ENCODE results near the gene GOLIM4. TPM values are rescaled to one million over a fixed set of nuclear protein-coding genes. Genes with fewer than 3 reads are reported as not detected.

GOLIM4 gene
- total RNA-seq, 3 donors from 2014 or later (not counting 1 experiment from before 2014, with no cell fraction given): 13.7 to 17.9 (median 17.9) TPM

DNA sequence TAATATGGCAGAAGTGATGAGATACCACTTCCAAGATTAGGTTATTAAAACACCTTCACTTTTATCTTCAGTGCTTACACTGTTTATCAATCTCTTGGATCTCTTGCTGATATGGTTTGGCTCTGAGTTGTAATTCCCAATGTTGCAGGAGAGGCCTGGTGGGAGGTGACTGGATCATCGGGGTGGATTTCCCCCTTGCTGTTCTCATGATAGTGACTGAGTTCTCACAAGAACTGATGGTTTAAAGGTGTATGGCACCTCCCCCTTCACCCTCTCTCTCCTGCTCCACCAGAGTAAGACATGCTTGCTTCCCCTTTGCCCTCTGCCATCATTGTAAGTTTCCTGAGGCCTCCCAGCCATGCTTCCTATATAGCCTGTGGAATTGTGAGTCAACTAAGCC is 11.8 kb downstream of the GOLIM4 start:
- Histone ChIP-seq H3K27me3 (ENCODE audit: control insufficient read depth, insufficient read depth, low read length) (no peaks in the 10 kb centered on the region), H3K4me1 (ENCODE audit: control insufficient read depth, insufficient read depth, low read length) (no peaks in the 10 kb centered on the region), H3K36me3 (ENCODE audit: control insufficient read depth, insufficient read depth, low read length) (no peaks in the 10 kb centered on the region), H3K9me3 (ENCODE audit: control insufficient read depth, insufficient read depth, low read length) (no peaks in the 10 kb centered on the region), H3K27ac (ENCODE audit: low read length) (no peak overlapping the region), H3K4me3 (ENCODE audit: low read length) (no peak overlapping the region)
- H3K36me3 Mint-ChIP-seq: no peaks in the 10 kb centered on the region
- no peak overlapping the region for H3K4me3 Mint-ChIP-seq
- no peaks in the 10 kb centered on the region for H3K9me3 Mint-ChIP-seq
- WGBS (ENCODE audit: insufficient coverage): no CpG with 5 or more reads among the region's 1 CpG
- ATAC-seq (no peak), DNase-seq (no peak)
- H3K4me1 Mint-ChIP-seq: peaks cover 37 to 40% of the 10 kb centered on the region in 2 donors
- H3K27ac Mint-ChIP-seq: no peak overlapping the region
- H3K27me3 Mint-ChIP-seq (ENCODE audit: low read depth in 2 of 2): no peaks in the 10 kb centered on the region
- TF ChIP-seq, protein P1, sequence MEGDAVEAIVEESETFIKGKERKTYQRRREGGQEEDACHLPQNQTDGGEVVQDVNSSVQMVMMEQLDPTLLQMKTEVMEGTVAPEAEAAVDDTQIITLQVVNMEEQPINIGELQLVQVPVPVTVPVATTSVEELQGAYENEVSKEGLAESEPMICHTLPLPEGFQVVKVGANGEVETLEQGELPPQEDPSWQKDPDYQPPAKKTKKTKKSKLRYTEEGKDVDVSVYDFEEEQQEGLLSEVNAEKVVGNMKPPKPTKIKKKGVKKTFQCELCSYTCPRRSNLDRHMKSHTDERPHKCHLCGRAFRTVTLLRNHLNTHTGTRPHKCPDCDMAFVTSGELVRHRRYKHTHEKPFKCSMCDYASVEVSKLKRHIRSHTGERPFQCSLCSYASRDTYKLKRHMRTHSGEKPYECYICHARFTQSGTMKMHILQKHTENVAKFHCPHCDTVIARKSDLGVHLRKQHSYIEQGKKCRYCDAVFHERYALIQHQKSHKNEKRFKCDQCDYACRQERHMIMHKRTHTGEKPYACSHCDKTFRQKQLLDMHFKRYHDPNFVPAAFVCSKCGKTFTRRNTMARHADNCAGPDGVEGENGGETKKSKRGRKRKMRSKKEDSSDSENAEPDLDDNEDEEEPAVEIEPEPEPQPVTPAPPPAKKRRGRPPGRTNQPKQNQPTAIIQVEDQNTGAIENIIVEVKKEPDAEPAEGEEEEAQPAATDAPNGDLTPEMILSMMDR (IDR thresholded peaks at IDR 0.05): no peak
- intact Hi-C loops (cut with micrococcal nuclease): no loop called here

GRCh38 chr3:168081856-168082255 is 13.9 kb downstream of the GOLIM4 start:
- no peak for DNase-seq
- intact Hi-C loops (cut with micrococcal nuclease): no loop called here
- no peak overlapping the region for H3K27ac Mint-ChIP-seq
- no peaks in the 10 kb centered on the region for H3K36me3 Mint-ChIP-seq
- TF ChIP-seq, protein P1 (IDR thresholded peaks at IDR 0.05): no peak
- no peaks in the 10 kb centered on the region for H3K27me3 Mint-ChIP-seq (ENCODE audit: low read depth in 2 of 2)
- Histone ChIP-seq H3K27ac (ENCODE audit: low read length) (no peak overlapping the region), H3K27me3 (ENCODE audit: control insufficient read depth, insufficient read depth, low read length) (no peaks in the 10 kb centered on the region), H3K36me3 (ENCODE audit: control insufficient read depth, insufficient read depth, low read length) (no peaks in the 10 kb centered on the region), H3K4me3 (ENCODE audit: low read length) (no peak overlapping the region), H3K4me1 (ENCODE audit: control insufficient read depth, insufficient read depth, low read length) (no peaks in the 10 kb centered on the region), H3K9me3 (ENCODE audit: control insufficient read depth, insufficient read depth, low read length) (no peaks in the 10 kb centered on the region)
- H3K4me3 Mint-ChIP-seq: no peak overlapping the region
- peaks cover 22 to 28% of the 10 kb centered on the region in 2 donors for H3K4me1 Mint-ChIP-seq
- no peaks in the 10 kb centered on the region for H3K9me3 Mint-ChIP-seq
- no peak for ATAC-seq
- WGBS (ENCODE audit: insufficient coverage): 84% methylated on average over 3 of the region's 3 CpGs

GRCh38 chr3:168081171-168081771 is 14.5 kb downstream of the GOLIM4 start:
- H3K27me3 ChIP-seq (ENCODE audit: control insufficient read depth, insufficient read depth, low read length): no peaks in the 10 kb centered on the region
- Mint-ChIP-seq H3K4me3 (no peak overlapping the region), H3K9me3 (no peaks in the 10 kb centered on the region), H3K27me3 (ENCODE audit: low read depth in 2 of 2) (no peaks in the 10 kb centered on the region), H3K4me1 (peaks cover 22 to 28% of the 10 kb centered on the region in 2 donors), H3K27ac (no peak overlapping the region), H3K36me3 (no peaks in the 10 kb centered on the region)
- TF ChIP-seq, protein P1 (IDR thresholded peaks at IDR 0.05): no peak
- DNase-seq (no peak), ATAC-seq (no peak)
- H3K36me3 ChIP-seq (ENCODE audit: control insufficient read depth, insufficient read depth, low read length): no peaks in the 10 kb centered on the region
- H3K4me1 ChIP-seq (ENCODE audit: control insufficient read depth, insufficient read depth, low read length): no peaks in the 10 kb centered on the region
- no peaks in the 10 kb centered on the region for H3K9me3 ChIP-seq (ENCODE audit: control insufficient read depth, insufficient read depth, low read length)
- no peak overlapping the region for H3K4me3 ChIP-seq (ENCODE audit: low read length)
- intact Hi-C loops (cut with micrococcal nuclease): no loop called here
- H3K27ac ChIP-seq (ENCODE audit: low read length): no peak overlapping the region
- WGBS (ENCODE audit: insufficient coverage): 97% methylated on average over 2 of the region's 2 CpGs

Measured in natural killer cell (primary cell).